Stimulated activated naive CD4-positive, alpha-beta T cell (primary cell): ENCODE measurements around the gene YIPF4.
"Not testable (repeated sequence)": the region's sequence is repeated elsewhere in the genome, so short reads cannot be mapped to it uniquely, and the experiment has no call there.

Experiments used
- DNase-seq, 6 experiments: peaks; one replicate each; lab custom pipeline; 2025; lab: John Stamatoyannopoulos, UW

Gene YIPF4

GRCh38 chr2:32277674-32278477 lies at the start of gene YIPF4:
TSS of gene YIPF4 (plus strand) at chr2:32277904. CDS start at chr2:32278156, 252 bp downstream.
- DNase-seq: peak; percentile 78 to 90 (median 86)

GRCh38 chr2:32228181-32228580 lies 49.5 kb upstream of the YIPF4 start:
- no peak for DNase-seq

GRCh38 chr2:32229635-32230034 lies 48.1 kb upstream of the YIPF4 start:
- DNase-seq: no peak

- no peak for DNase-seq
Measured at GRCh38 chr2:32231959-32232358, 45.7 kb upstream of the YIPF4 start.

GRCh38 chr2:32235315-32235714 lies 42.4 kb upstream of the YIPF4 start:
- no peak for DNase-seq

GRCh38 chr2:32237488-32237887 lies 40.2 kb upstream of the YIPF4 start:
- DNase-seq: no peak

- no peak for DNase-seq
Measured at GRCh38 chr2:32237996-32238395, 39.7 kb upstream of the YIPF4 start.

- DNase-seq: no peak
Measured at GRCh38 chr2:32242331-32242730, 35.4 kb upstream of the YIPF4 start.

- no peak for DNase-seq
Measured at GRCh38 chr2:32246911-32247310, 30.8 kb upstream of the YIPF4 start.

GRCh38 chr2:32248299-32248698 lies 29.4 kb upstream of the YIPF4 start:
- no peak for DNase-seq

GRCh38 chr2:32249731-32250236 lies 27.9 kb upstream of the YIPF4 start:
- DNase-seq: no peak

GRCh38 chr2:32250290-32250689 lies 27.4 kb upstream of the YIPF4 start:
- DNase-seq: no peak

- DNase-seq: no peak
Measured at GRCh38 chr2:32258242-32258641, 19.5 kb upstream of the YIPF4 start.

- no peak for DNase-seq
Measured at GRCh38 chr2:32260376-32260775, 17.3 kb upstream of the YIPF4 start.

GRCh38 chr2:32262105-32262504 lies 15.6 kb upstream of the YIPF4 start:
- no peak for DNase-seq

GRCh38 chr2:32264422-32265105 lies 13.1 kb upstream of the YIPF4 start, which contains the start of gene NLRC4:
TSS of gene NLRC4 (minus strand) at chr2:32264886. CDS start at chr2:32256775, 8,111 bp downstream.
- no peak for DNase-seq

GRCh38 chr2:32271063-32271462 lies 6.6 kb upstream of the YIPF4 start:
- DNase-seq: no peak

GRCh38 chr2:32272279-32272678 lies 5.4 kb upstream of the YIPF4 start:
- no peak for DNase-seq

GRCh38 chr2:32274289-32274688 lies 3.4 kb upstream of the YIPF4 start:
- DNase-seq: no peak

- not testable (repeated sequence) for DNase-seq
Measured at GRCh38 chr2:32275790-32276189, 1.9 kb upstream of the YIPF4 start.

GRCh38 chr2:32277363-32277673 lies 386 bp upstream of the YIPF4 start:
- DNase-seq: peak in 1 of 6 experiments; percentile 39

- no peak for DNase-seq
Measured at GRCh38 chr2:32278478-32278853, 762 bp downstream of the YIPF4 start.

GRCh38 chr2:32284321-32284720 lies 6.6 kb downstream of the YIPF4 start:
- no peak for DNase-seq
